ENCODE measurements around the gene KCTD17. TPM values are rescaled to one million over a fixed set of nuclear protein-coding genes. Genes with fewer than 3 reads are reported as not detected.

KCTD17 gene
- total RNA-seq, 1 donor from 2014 or later: 46.9 TPM

DNA sequence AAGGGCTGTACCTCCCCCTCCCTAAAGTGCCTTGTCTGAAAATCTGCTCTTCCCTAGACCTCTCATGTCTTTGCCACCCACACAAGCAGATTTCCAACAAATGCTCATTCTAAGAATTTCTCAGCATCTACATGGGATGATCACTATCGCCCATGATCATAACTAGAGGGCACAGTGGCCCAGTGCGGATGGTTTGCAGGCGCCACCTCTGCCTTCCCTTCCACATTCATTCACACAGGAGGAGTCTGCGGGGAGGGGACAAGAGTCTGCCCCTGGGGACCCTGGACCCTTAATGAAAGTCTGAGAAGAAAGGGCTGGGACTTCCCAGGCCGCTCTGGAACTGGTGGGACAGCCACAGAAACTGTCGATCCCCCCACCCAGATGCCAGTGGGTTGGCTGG is 28.9 kb downstream of the KCTD17 start:
- Mint-ChIP-seq H3K27ac (ENCODE audit: unreplicated experiment) (no peak overlapping the region), H3K36me3 (ENCODE audit: low read depth, unreplicated experiment) (no peaks in the 10 kb centered on the region), H3K27me3 (ENCODE audit: unreplicated experiment) (peaks cover 9% of the 10 kb centered on the region), H3K4me1 (ENCODE audit: unreplicated experiment) (peaks cover 19% of the 10 kb centered on the region), H3K9me3 (ENCODE audit: unreplicated experiment) (no peaks in the 10 kb centered on the region), H3K4me3 (ENCODE audit: unreplicated experiment) (no peak overlapping the region)
- DNase-seq (ENCODE audit: low spot score): no peak
- TF ChIP-seq, protein P1, sequence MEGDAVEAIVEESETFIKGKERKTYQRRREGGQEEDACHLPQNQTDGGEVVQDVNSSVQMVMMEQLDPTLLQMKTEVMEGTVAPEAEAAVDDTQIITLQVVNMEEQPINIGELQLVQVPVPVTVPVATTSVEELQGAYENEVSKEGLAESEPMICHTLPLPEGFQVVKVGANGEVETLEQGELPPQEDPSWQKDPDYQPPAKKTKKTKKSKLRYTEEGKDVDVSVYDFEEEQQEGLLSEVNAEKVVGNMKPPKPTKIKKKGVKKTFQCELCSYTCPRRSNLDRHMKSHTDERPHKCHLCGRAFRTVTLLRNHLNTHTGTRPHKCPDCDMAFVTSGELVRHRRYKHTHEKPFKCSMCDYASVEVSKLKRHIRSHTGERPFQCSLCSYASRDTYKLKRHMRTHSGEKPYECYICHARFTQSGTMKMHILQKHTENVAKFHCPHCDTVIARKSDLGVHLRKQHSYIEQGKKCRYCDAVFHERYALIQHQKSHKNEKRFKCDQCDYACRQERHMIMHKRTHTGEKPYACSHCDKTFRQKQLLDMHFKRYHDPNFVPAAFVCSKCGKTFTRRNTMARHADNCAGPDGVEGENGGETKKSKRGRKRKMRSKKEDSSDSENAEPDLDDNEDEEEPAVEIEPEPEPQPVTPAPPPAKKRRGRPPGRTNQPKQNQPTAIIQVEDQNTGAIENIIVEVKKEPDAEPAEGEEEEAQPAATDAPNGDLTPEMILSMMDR (IDR thresholded peaks at IDR 0.05; ENCODE audit: unreplicated experiment): no peak

DNA sequence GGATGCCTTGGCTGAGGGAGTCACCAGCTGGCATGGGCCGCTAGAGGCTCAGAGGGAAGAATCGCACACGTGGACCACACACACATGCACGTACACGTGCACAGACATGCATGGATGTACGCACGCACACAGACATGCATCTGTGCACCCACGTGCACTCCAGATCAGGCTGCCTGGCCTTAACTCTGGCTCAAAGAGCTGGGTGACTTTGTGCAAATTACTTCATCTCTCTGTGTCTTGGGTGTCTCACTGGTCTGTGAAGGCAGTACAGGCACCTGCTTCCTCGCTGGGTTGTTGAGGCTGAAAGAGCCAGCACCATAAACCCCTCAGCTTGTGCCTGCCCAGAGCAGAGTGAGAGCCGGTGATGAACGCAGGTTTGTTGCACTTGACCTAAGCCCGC is 29.3 kb downstream of the KCTD17 start:
- Mint-ChIP-seq H3K27ac (ENCODE audit: unreplicated experiment) (no peak overlapping the region), H3K27me3 (ENCODE audit: unreplicated experiment) (peaks cover 5% of the 10 kb centered on the region), H3K4me1 (ENCODE audit: unreplicated experiment) (peaks cover 19% of the 10 kb centered on the region), H3K9me3 (ENCODE audit: unreplicated experiment) (no peaks in the 10 kb centered on the region), H3K4me3 (ENCODE audit: unreplicated experiment) (no peak overlapping the region), H3K36me3 (ENCODE audit: low read depth, unreplicated experiment) (no peaks in the 10 kb centered on the region)
- TF ChIP-seq, protein P1 (IDR thresholded peaks at IDR 0.05; ENCODE audit: unreplicated experiment): no peak
- no peak for DNase-seq (ENCODE audit: low spot score)

DNA sequence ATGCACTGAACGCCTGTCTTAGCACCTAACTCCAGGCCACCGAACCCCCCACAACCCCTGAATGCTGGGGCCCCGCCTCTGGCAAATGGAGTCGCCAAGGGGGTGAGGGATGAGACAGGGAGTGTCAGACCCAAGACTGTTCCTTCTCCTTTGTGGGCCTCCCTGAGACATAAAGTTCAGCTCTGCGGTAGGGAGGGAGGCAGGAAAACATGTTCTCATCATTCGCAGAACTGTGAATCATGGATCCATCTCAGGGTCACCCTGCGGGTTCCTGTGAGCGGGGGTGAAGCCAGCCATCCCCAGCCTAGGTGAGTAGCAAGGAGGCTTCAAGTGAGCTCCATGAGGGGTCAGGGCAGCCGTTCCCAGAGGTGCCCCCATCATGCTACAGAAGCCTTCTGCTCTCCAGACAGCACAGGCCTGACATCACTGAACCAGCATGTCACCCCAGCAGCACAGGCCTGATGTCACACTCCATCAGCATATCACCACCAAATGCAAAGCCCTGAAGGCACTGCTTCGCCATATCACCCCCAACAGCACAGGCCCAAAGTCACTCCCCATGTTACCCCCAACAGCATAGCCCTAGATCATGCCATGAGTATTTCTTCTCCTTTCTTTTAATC is 30.8 kb downstream of the KCTD17 start:
- Mint-ChIP-seq H3K27me3 (ENCODE audit: unreplicated experiment) (peaks cover 4% of the 10 kb centered on the region), H3K36me3 (ENCODE audit: low read depth, unreplicated experiment) (no peaks in the 10 kb centered on the region), H3K27ac (ENCODE audit: unreplicated experiment) (no peak overlapping the region), H3K4me1 (ENCODE audit: unreplicated experiment) (peaks cover 19% of the 10 kb centered on the region), H3K4me3 (ENCODE audit: unreplicated experiment) (no peak overlapping the region), H3K9me3 (ENCODE audit: unreplicated experiment) (no peaks in the 10 kb centered on the region)
- DNase-seq (ENCODE audit: low spot score): no peak
- TF ChIP-seq, protein P1 (IDR thresholded peaks at IDR 0.05; ENCODE audit: unreplicated experiment): no peak

DNA sequence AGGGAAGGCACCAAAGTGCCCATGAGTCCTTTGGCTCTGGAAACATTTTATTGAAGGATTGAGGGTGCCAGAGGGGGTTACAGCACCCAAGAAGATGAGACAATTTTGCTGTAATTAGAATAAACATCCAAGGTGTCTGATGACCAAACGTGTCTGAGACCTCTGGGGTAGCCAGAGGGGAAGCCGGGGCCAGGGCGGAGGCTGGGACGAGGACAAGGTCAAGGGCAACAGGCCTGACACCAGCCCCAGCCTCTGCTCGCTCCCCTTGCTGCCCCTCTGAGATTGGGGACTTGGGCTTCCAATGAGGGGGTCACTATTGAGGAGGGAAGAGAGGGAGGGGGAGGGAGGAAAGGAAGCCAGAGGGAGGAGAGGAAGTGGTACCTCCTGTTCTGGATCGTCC is 32.4 kb downstream of the KCTD17 start:
- Mint-ChIP-seq H3K4me3 (ENCODE audit: unreplicated experiment) (no peak overlapping the region), H3K27ac (ENCODE audit: unreplicated experiment) (no peak overlapping the region), H3K36me3 (ENCODE audit: low read depth, unreplicated experiment) (no peaks in the 10 kb centered on the region), H3K4me1 (ENCODE audit: unreplicated experiment) (peaks cover 11% of the 10 kb centered on the region), H3K9me3 (ENCODE audit: unreplicated experiment) (no peaks in the 10 kb centered on the region), H3K27me3 (ENCODE audit: unreplicated experiment) (peaks cover 6% of the 10 kb centered on the region)
- TF ChIP-seq, protein P1 (IDR thresholded peaks at IDR 0.05; ENCODE audit: unreplicated experiment): no peak
- no peak for DNase-seq (ENCODE audit: low spot score)

DNA sequence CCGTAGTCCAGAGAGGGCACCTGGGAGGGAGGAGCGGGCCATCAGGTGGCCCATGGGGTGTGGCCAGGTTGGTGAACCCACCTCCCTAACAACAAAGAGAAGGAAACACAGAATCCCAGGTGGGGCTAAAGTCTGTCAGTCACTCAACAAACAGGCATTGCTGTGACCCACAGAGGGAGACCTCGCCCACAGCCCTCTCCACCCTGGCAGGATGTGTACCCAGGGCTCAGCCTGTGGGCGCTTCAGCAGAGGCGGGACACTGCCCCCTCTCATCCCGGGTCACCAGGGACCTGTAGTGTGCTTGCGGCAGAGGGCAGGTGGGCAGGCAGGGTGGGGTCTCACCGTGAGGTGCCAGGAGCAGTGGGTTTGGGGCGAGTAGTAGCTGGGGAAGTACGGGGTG is 32.8 kb downstream of the KCTD17 start:
- Mint-ChIP-seq H3K4me3 (ENCODE audit: unreplicated experiment) (no peak overlapping the region), H3K4me1 (ENCODE audit: unreplicated experiment) (peaks cover 7% of the 10 kb centered on the region), H3K9me3 (ENCODE audit: unreplicated experiment) (no peaks in the 10 kb centered on the region), H3K27me3 (ENCODE audit: unreplicated experiment) (peaks cover 5% of the 10 kb centered on the region), H3K36me3 (ENCODE audit: low read depth, unreplicated experiment) (no peaks in the 10 kb centered on the region), H3K27ac (ENCODE audit: unreplicated experiment) (no peak overlapping the region)
- TF ChIP-seq, protein P1 (IDR thresholded peaks at IDR 0.05; ENCODE audit: unreplicated experiment): no peak
- no peak for DNase-seq (ENCODE audit: low spot score)

Data from endothelial cell (in vitro differentiated cells).